ENCODE results near the gene GPR160. TPM values are rescaled to one million over a fixed set of nuclear protein-coding genes. Genes with fewer than 3 reads are reported as not detected.

GPR160 gene
- total and polyA plus RNA-seq, 8 donors: 0.58 to 70.1 (median 48.1) TPM

DNA sequence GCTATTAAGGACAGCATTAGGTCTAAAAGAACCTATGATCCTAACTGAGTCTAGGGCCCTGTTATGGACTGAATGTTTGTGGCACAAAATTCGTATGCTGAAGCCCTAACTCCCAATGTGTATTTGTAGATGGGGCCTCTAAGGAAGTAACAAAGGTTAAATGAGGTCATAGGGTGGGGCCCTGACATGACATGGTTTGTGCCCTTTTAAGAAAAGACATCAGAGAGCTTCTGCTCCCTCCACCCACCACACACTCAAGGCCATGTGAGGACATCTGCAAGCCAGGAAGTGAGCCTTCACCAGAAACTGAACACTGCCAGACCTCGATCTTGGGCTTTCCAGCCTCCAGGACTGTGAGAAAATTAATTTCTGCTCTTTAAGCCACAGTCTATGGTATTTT, 94.5 kb downstream of the GPR160 start:
- TF ChIP-seq EP300 (IDR thresholded peaks at IDR 0.05): no peak
- TF ChIP-seq, protein P1, sequence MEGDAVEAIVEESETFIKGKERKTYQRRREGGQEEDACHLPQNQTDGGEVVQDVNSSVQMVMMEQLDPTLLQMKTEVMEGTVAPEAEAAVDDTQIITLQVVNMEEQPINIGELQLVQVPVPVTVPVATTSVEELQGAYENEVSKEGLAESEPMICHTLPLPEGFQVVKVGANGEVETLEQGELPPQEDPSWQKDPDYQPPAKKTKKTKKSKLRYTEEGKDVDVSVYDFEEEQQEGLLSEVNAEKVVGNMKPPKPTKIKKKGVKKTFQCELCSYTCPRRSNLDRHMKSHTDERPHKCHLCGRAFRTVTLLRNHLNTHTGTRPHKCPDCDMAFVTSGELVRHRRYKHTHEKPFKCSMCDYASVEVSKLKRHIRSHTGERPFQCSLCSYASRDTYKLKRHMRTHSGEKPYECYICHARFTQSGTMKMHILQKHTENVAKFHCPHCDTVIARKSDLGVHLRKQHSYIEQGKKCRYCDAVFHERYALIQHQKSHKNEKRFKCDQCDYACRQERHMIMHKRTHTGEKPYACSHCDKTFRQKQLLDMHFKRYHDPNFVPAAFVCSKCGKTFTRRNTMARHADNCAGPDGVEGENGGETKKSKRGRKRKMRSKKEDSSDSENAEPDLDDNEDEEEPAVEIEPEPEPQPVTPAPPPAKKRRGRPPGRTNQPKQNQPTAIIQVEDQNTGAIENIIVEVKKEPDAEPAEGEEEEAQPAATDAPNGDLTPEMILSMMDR (IDR thresholded peaks at IDR 0.05): no peak
- no peak for TF ChIP-seq POLR2A (IDR thresholded peaks at IDR 0.05)
- TF ChIP-seq POLR2AphosphoS5 (IDR thresholded peaks at IDR 0.05): no peak
- intact Hi-C loops (cut with DNase I; ENCODE audit: low total_unique reads): no loop called here
- DNase-seq: peak in 1 of 2 donors; percentile 4
- H3K9me3 ChIP-seq: no peaks in the 10 kb centered on the region
- H3K4me3 ChIP-seq: no peak overlapping the region
- 68 to 94% (median 78%) methylated on average over 2 of the region's 2 CpGs for WGBS, 5 donors
- no peak overlapping the region for H3K27ac ChIP-seq
- no peaks in the 10 kb centered on the region for H3K27me3 ChIP-seq
- H3K4me1 ChIP-seq: peaks cover 4 to 20% (median 6%) of the 10 kb centered on the region in 4 donors
- peaks cover 23 to 88% (median 83%) of the 10 kb centered on the region in 4 donors for H3K36me3 ChIP-seq

Small RNA genes lying within 50 kb of the gene (small RNA-seq; reads per million reads assigned to genes)
- 0 reads per million in 4 donors for gene RNU4-38P

Other genes with a start within 250 kb of the GPR160 start
- gene LRRIQ4, start 225.1 kb upstream of the GPR160 start, total RNA-seq: 1 to 10 TPM in 1 of 5 donors, not detected in 4; 4.6 TPM
- gene LRRIQ4, start 225.1 kb upstream of the GPR160 start, polyA plus RNA-seq: not detected
- gene LRRC34, start 225.1 kb upstream of the GPR160 start, total RNA-seq: 1 to 10 TPM in 1 of 5 donors, under 1 TPM in 1, not detected in 3; 0.43 to 4.2 TPM
- gene LRRC34, start 225.1 kb upstream of the GPR160 start, polyA plus RNA-seq: 1 to 10 TPM in 2 of 3 donors, under 1 TPM in 1; 0.88 to 2.1 (median 1.7) TPM
- 10 to 100 TPM in 3 of 5 donors, 1 to 10 TPM in 2; 1.8 to 35.3 (median 15.2) TPM for gene LRRC31, start 168.1 kb upstream of the GPR160 start, total RNA-seq
- gene LRRC31, start 168.1 kb upstream of the GPR160 start, polyA plus RNA-seq: 10 to 100 TPM in 1 of 3 donors, 1 to 10 TPM in 2; 2.6 to 14.2 (median 4.0) TPM
- gene SAMD7, start 126.4 kb upstream of the GPR160 start, total RNA-seq: not detected
- not detected for gene SAMD7, start 126.4 kb upstream of the GPR160 start, polyA plus RNA-seq
- 10 to 100 TPM; 12.1 to 79.9 (median 45.5) TPM for gene SEC62, start 71.2 kb upstream of the GPR160 start, total RNA-seq
- gene SEC62, start 71.2 kb upstream of the GPR160 start, polyA plus RNA-seq: 100 to 1,000 TPM in 1 of 3 donors, 10 to 100 TPM in 2; 38.1 to 239 (median 80.2) TPM
- gene PHC3, start 143.7 kb downstream of the GPR160 start, total RNA-seq: 100 to 1,000 TPM in 4 of 5 donors, 10 to 100 TPM in 1; 78.4 to 253 (median 111) TPM
- gene PHC3, start 143.7 kb downstream of the GPR160 start, polyA plus RNA-seq: 1 to 10 TPM; 4.7 to 7.2 (median 4.7) TPM
- gene PRKCI, start 184.4 kb downstream of the GPR160 start, total RNA-seq: 100 to 1,000 TPM in 1 of 5 donors, 10 to 100 TPM in 4; 17.9 to 141 (median 39.7) TPM
- 10 to 100 TPM; 15.5 to 51.2 (median 17.6) TPM for gene PRKCI, start 184.4 kb downstream of the GPR160 start, polyA plus RNA-seq

Measured in stomach (tissue), 9 donors.